Mesodermal cell (in vitro differentiated cells): ENCODE data around the gene NHERF1.

Experiments used
- H3K27ac ChIP-seq: 2 replicates; pipeline ENCODE4 v1.7.0; 2013; ENCODE audit warnings: mild to moderate bottlenecking, low read depth, low read length, moderate library complexity; ENCODE audit not compliant: severe bottlenecking
- H3K36me3 ChIP-seq: 2 replicates; pipeline ENCODE4 v1.7.1; 2013; ENCODE audit warnings: mild to moderate bottlenecking, low read length, moderate library complexity; ENCODE audit not compliant: control insufficient read depth, insufficient read depth
- H3K4me1 ChIP-seq: one replicate; pipeline ENCODE4 v1.7.1; 2013; ENCODE audit warnings: mild to moderate bottlenecking, low read length; ENCODE audit not compliant: insufficient read depth, control insufficient read depth, poor library complexity, severe bottlenecking
- H3K4me3 ChIP-seq: 2 replicates; pipeline ENCODE4 v1.7.0; 2013; ENCODE audit warnings: low read length, control low read depth, mild to moderate bottlenecking; ENCODE audit not compliant: insufficient read depth, poor library complexity, severe bottlenecking; ENCODE audit errors: extremely low read depth
- H3K9me3 ChIP-seq: 2 replicates; pipeline ENCODE4 v1.7.1; 2013; ENCODE audit warnings: mild to moderate bottlenecking, low read length, moderate library complexity; ENCODE audit not compliant: control insufficient read depth
- WGBS, 2 experiments: methylation state at CpG; one replicate each; pipeline ENCODE4 v1.1.5; 2013; ENCODE audit warnings: missing lambda C conversion rate in 2 of 2; ENCODE audit not compliant: insufficient coverage in 2 of 2; 5-methylcytosine and 5-hydroxymethylcytosine counted together

Gene NHERF1

DNA sequence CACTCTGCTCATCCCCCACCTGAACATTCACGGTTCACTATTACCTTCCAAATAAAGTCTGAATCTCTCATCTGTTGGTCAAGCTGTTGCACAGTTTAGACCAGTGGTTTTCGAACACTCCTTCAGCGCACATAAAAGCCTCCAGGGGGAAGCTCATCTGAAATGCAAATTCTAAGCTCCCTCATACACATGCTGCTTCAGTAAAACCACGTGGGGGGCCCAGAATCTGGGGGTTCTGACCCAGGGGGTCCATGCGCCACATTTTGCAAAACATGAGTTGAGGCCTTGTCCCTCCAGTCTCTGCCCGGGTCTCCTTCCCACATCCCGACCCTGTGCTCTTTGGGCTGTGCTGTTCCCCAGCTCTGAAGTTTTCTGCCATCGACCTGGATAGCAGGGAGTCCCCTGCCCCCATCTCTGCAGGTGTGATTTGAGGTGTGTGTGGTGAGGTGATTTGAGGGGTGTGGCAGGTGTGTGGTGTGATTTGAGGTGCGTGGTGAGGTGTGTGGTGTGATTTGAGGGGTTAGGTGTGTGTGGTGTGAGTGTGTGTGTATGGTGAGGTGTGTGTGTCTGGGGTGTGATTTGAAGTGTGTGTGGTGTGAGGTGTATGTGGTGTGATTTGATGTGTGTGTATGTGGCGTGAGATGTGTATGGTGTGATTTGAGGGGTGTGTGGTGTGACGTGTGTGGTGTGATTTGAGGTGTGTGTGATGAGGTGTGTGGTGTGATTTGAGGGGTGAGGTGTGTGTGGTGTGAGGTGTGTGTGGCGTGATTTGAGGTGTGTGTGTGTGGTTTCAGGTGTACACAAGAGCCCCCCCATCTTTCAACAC is 16.2 kb upstream of the NHERF1 start:
- WGBS, 2 experiments, result 71 to 76% methylated on average over 12 of the region's 12 CpGs
- H3K27ac ChIP-seq, result no peak overlapping the region
- H3K4me1 ChIP-seq, result no peaks in the 10 kb centered on the region
- H3K36me3 ChIP-seq, result no peaks in the 10 kb centered on the region
- no peak overlapping the region for H3K4me3 ChIP-seq
- H3K9me3 ChIP-seq, result no peaks in the 10 kb centered on the region

DNA sequence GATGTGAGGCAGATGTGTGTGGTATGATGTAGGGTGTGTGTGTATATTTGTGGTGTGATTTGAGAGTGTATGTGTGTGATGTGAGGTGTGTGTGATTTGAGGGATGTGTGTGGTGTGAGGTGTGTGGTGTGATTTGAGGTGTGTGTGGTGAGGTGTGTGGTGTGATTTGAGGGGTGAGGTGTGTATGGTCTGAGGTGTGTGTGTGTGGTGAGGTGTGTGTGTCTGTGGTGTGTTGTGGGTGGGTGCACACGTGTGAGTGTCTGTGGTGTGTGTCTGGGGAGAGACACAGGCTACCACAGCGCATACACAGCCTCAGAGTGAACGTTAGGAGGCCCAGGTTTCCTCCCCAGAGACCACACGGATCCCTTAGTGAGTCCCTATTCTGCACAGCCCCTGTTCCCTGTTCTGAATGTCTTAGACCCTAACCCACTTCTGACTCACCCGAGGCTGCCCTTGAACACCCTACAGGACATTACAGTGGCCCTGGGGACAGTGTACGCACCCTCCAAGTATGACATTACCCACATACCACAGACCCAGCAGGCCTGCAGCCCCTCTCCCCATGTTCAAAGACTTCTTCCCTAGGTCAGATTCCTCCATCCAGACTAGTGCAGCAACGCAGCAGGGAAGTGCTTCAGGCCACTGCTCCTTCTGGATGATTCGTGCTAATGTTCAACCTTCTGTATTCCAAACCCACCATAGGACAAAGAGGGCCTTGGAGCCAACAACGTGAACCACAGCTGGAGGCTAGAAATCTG is 14.9 kb upstream of the NHERF1 start:
- Histone ChIP-seq H3K4me3 (no peak overlapping the region), H3K9me3 (no peaks in the 10 kb centered on the region), H3K27ac (no peak overlapping the region), H3K36me3 (no peaks in the 10 kb centered on the region), H3K4me1 (peaks cover 10% of the 10 kb centered on the region)
- WGBS, 2 experiments, result 64 to 82% methylated on average over 8 to 9 of the region's 9 CpGs

DNA sequence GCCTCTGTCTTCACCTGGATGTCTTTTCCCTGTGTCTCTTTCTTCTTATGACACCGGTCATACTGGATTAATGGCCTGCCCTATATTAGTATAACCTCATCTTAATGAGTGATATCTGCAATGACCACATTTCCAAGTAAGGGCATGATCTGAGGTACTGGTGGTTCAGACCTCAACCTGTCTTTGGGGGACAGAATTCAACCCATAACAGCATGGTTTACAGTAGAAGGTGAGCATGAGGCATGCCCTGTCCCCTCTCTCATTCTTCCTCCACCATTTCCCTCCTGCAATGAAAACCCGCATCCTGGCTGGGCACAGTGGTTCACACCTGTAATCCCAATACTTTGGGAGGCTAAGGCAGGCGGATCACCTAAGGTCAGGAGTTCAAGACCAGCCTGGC is 14.2 kb upstream of the NHERF1 start:
- Histone ChIP-seq H3K9me3 (no peaks in the 10 kb centered on the region), H3K4me3 (no peak overlapping the region), H3K36me3 (no peaks in the 10 kb centered on the region), H3K27ac (no peak overlapping the region), H3K4me1 (peaks cover 13% of the 10 kb centered on the region)
- WGBS, 2 experiments, result 60% methylated on average over 1 of the region's 3 CpGs; no CpG with 5 or more reads in 1 of the 2 experiments

DNA sequence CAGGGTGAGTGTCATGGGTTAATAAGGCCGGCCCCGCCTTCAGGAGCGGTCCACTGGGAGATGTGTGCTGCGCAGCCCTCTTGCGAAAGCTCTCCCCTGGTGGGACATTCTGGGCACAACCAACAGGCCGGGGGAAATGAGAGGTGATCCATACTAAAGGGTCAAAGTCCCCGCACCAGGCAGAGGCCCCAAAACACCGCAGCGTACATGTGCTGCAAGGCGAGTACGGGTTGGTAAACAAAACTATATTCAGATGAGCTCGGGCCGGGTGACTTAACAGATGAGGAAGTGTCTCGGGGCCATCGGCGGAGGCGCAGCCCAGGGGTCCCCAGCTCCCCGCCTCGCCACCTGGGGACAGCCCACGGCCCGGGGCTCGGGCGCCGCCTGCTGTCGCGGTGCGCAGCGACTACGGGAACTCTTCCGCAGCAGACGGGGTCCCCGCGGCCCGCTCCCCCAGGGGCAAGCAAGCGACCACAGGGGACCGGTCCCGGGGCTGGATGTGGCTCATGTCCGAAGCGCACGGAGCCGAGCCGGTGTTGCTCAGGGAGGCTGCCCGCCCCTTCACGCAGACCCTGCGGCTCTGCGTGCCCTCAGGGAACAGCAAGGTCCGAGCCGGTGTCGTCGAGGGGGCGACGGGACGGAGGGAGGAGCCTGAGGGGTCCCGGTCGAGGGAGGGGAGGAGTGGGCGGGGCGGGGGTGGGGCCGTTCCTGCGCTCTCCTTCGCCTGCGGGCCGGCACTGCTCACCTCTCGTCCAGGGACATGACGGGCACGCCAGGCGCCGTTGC is 11.7 kb upstream of the NHERF1 start, which contains the start of gene RAB37:
Gene RAB37, plus strand, starts transcription at position 744 of the 786 bp plus-strand sequence. Its CDS starts 17 bp downstream, at position 761.
- H3K36me3 ChIP-seq, result no peaks in the 10 kb centered on the region
- H3K27ac ChIP-seq, result no peak within 1 kb of the TSS
- no peaks in the 10 kb centered on the region for H3K9me3 ChIP-seq
- peak within 1 kb of the TSS; percentile 38 for H3K4me3 ChIP-seq
- 2 to 4% methylated on average over 49 to 61 of the region's 67 CpGs for WGBS, 2 experiments
- peaks cover 15% of the 10 kb centered on the region for H3K4me1 ChIP-seq

DNA sequence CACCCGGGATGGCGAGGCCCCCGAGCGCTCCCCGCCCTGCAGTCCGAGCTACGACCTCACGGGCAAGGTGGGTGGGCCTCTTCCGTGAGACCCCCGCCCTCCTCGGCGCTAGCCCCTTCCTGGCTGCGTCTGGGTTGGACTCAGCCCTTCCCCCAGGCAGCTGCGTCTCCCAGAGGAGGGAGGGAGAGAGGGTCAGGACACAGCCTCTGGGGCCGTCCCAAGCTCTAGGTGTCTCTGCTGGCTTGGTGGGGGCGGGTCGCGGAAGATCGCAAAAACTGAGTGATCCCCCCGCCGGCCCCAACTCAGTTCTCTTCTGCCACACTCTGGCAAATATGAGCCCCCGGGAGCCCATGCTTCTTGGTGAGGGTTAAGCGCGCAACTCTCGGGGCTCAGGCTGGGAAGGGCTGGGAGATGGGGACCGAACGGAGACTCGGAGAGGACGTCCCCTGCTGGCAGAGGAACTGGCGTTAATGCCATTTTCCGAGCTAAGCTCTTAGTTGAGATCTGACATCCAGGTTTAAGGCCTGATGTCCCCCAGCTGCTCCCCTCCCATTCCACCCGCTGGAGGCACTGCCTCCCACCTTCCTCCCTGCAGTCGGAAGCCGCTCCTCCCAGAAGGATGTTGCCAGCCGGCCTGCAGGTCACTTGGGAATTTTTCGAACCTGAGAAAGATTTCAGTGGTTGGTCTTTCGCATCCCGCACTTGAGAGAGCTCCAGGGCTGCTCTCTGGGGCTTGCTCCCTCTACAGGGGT is 11.0 kb upstream of the NHERF1 start:
- no peaks in the 10 kb centered on the region for H3K36me3 ChIP-seq
- peaks cover 22% of the 10 kb centered on the region for H3K4me1 ChIP-seq
- WGBS, 2 experiments, result 1 to 2% methylated on average over 24 to 38 of the region's 38 CpGs
- no peak overlapping the region for H3K27ac ChIP-seq
- H3K9me3 ChIP-seq, result no peaks in the 10 kb centered on the region
- H3K4me3 ChIP-seq, result peak overlapping the region; percentile 38

DNA sequence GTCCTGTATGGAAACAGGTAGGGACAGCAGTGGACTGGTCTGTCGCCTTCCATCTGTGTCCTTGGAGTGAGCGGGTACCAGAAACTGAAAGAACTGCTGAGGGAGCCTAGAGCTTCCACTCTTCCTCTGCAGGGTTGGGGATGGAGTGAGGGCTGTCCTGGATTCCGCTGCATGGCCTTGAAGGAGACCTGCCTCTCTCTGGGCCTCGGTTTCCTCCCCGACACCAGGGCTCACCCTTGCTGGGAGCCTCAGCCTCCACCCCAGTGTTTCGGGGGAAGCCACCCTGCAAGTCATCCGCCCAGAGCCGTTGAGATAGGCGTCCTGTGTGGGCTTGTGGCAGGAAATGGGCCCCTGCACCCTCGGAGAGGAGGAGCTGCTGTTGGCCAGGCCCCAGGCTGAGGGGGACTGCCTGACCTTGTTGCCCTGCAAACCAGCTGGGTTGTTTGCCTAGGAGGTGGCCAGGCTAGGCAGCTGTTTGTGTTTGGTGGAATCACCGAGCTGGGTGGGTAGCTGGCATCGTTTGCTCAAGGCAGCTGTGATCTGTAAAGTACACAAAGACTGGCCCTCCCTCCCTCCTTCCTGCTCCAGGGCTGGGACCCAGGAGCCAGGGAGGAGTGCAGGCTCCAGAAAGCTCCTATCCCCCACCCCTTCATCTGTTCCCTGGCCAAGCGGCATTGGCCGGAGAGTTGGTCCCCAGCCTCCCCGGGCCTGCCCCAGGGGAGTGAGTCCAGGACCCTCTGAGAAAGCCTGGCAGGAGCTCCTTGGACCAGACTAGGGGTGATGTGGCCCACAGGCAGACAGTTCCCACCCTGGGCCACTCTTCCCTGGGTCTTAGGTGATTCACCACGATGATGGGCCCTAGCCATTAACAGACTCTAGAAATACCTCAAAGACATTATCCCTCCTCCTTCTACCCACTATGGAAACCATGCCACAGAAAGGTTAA is 10.1 kb upstream of the NHERF1 start:
- H3K9me3 ChIP-seq, result no peaks in the 10 kb centered on the region
- H3K4me3 ChIP-seq, result no peak overlapping the region
- WGBS, 2 experiments, result 76 to 80% methylated on average over 11 to 16 of the region's 16 CpGs
- peaks cover 26% of the 10 kb centered on the region for H3K4me1 ChIP-seq
- no peak overlapping the region for H3K27ac ChIP-seq
- no peaks in the 10 kb centered on the region for H3K36me3 ChIP-seq

DNA sequence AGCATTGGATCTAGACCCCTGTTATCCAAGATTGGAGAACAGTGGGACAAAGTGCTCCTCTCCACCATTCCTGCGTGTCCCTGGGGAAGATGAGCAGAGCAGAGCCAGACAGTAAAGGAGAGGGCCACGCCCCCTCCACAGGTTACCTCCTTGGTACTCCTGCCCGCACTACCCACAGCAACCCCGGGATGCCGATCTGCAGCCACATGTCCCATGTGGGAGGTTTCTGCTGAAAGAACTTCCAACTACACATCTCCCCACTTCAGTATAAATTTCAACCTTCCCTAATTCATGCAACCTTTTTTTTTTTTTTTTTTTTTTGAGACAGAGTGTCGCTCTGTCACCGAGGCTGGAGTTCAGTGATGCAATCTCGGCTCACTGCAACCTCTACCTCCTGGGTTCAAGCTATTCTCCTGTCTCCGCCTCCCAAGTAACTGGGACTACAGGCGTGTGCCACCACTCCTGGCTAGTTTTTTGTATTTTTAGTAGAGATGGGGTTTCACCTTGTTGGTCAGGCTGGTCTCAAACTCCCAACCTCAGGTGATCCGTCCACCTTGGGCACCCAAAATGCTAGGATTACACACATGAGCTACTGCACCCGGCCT is 9.1 kb upstream of the NHERF1 start:
- Histone ChIP-seq H3K9me3 (no peaks in the 10 kb centered on the region), H3K4me1 (peaks cover 26% of the 10 kb centered on the region), H3K4me3 (no peak overlapping the region), H3K36me3 (no peaks in the 10 kb centered on the region), H3K27ac (no peak overlapping the region)
- 90 to 98% methylated on average over 6 to 9 of the region's 12 CpGs for WGBS, 2 experiments

DNA sequence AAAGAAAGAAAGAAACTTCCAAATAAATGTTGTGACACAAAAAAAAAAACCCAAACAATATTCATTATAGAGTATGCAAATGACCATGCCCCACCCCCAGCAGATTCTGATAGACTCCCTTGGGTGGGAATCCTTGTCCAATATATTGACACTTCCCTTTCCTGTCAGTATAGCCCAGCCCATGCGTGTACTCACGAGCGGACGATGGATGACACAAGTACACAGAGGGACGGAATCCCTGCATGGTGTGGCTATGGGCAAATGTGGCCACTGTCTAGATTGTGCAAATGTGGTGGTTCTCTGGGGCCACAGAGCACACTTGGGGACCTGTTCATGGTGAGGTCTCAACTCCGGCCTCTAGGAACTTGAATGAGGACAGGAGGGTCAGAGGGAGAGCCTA is 8.3 kb upstream of the NHERF1 start:
- peaks cover 31% of the 10 kb centered on the region for H3K4me1 ChIP-seq
- no peaks in the 10 kb centered on the region for H3K36me3 ChIP-seq
- H3K27ac ChIP-seq, result no peak overlapping the region
- H3K4me3 ChIP-seq, result no peak overlapping the region
- H3K9me3 ChIP-seq, result no peaks in the 10 kb centered on the region
- WGBS, 2 experiments, result 90 to 98% methylated on average over 5 to 6 of the region's 6 CpGs

DNA sequence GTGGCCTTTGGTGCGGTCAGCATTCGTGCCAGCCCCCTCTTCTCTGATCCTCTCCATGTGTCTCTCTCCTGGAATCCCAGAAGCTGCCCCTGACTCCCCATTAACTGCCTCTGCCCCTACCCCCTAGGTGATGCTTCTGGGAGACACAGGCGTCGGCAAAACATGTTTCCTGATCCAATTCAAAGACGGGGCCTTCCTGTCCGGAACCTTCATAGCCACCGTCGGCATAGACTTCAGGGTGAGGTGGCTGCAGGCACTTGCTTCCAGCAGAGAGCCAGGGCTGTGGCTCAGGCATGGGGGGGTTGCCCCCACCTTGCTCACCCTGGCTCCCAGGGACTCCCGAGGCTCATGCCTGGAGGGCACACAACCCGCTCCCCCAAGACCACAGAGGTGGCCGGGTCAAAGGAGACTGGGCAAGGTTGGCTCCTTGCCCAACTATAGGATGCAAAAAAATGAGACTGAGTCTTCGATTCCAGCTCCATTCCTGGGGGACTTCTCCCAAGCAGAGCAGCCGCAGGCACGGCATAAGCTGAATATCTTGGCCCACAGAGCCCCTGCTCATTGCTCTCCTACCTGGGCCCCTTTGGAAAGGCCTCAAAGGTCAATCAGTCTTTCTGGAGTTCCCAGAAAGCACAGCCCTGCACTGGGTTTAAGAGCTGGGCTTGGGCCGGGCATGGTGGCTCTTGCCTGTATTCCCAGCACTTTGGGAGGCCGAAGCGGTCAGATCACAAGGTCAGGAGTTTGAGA is 7.6 kb upstream of the NHERF1 start:
- Histone ChIP-seq H3K36me3 (no peaks in the 10 kb centered on the region), H3K4me3 (no peak overlapping the region), H3K9me3 (no peaks in the 10 kb centered on the region), H3K27ac (no peak overlapping the region), H3K4me1 (peaks cover 38% of the 10 kb centered on the region)
- WGBS, 2 experiments, result 90 to 95% methylated on average over 17 of the region's 17 CpGs
